NK-92 (cell line): ENCODE results near the gene GPR108.

ENCODE experiments used
- DNase-seq: peaks from one replicate; lab custom pipeline; 2025; ENCODE audit not compliant: unreplicated experiment; lab: John Stamatoyannopoulos, UW

Gene GPR108

DNA sequence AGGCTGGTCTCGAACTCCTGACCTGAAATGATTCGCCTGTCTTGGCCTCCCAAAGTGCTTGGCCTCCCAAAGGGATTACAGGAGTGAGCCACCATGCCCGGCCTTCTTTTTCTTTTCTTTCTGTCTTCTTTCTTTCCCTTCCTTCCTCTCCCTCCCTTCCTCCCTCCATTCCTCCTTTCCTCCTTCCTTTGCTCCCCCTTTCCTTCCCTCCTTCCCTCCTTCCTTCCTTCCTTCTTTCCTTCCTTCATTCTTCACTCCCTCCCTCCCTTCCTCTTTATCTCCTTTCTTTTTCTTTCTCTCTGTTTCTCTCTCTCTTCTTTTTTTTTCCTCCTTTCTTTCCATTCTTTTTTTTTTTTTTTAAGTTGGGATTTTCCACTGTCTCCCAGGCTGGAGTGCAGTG lies 29.0 kb downstream of the GPR108 start:
- no peak for DNase-seq

DNA sequence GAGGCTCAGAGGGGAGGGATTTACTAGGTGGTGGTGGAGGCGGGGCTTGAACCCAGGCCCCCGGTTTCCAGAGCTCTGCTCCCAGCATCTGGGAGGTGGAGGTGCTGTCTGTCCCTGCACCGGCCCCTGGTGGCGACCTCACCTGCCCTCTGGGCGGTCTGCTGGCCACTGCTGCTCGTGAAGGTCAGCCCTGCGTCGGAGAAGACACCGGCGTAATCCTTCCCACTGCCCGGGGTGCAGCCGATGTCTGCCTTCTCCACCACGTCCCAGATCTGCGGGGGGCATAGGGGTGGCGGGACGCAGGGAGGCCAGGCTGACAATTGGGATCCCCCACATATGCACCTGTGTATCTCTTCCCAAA lies 29.7 kb downstream of the GPR108 start:
- DNase-seq: no peak

DNA sequence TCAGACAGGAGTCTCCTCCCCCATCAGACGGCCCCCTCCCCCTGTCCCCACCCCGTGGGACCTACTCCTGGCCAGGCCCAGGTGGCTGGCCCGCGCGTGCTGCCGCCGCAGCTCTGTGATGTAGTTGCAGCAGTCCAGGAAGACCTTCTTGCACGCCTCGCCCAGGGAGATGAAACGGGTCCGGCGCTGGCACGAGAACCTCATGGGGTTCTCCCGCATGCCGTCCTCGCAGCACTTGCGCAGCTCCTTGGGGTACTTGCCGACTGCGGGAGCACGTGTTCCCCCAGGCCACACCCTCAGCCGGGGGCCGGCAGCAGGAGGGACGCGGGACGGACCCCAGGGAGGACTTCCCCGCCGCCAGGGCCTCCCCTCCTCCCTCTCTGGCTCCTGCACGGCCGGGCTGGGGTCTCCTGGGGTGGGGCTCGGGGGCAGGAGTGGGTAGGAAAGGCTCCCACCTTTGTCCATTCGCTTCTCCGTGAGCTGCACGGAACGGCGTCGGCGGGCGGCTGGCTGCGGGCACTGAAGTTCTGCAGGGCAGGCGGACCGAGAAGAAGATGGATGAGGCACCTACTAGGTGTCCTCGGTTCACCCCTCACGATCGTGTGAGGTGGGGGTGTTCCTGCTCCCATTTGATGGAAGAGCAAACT lies 30.2 kb downstream of the GPR108 start:
- no peak for DNase-seq

DNA sequence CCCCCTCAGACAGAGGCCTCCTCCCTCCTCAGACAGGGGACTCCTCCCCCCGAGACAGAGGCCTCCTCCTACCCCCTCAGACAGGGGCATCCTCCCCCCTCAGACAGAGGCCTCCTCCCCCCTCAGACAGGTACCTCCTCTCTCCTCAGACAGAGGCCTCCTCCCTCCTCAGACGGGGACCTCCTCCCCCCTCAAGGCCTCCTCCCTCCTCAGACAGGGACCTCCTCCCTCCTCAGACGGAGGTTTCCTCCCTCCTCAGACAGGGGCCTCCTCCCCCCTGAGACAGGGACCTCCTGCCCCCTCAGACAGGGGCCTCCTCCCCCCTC lies 30.8 kb downstream of the GPR108 start:
- no peak for DNase-seq

DNA sequence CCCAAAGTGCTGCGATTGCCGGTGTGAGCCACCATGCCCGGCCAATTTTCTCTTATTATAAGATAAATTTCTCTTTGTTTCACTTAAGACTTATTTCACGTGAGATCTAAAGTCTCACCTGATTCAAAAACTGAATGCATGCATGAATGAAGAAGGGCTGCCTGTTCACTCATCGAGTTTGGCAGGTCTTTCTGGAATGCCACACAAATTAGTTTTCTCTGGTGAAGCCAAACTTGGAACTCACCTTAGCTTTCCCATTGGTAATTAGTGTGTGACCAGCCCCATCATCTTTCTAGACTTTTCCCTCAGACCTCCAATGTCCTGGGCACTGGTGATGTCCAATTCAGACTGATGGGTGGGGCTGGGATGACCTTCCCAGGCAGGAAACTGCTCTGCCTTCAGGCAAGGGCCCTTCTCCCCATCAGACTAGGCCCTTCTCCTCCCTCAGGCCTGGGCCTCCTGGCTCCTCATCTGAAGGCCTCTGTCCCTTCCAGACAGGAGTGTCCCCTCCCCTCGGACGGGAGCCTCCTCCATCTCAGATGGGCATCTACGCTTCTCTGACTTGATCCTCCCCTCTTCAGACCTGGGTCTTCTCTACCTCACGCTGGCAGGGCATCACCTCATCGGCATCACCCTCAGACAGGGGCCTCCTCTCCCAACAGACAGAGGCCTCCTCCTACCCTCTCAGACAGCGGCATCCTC lies 31.3 kb downstream of the GPR108 start:
- no peak for DNase-seq

DNA sequence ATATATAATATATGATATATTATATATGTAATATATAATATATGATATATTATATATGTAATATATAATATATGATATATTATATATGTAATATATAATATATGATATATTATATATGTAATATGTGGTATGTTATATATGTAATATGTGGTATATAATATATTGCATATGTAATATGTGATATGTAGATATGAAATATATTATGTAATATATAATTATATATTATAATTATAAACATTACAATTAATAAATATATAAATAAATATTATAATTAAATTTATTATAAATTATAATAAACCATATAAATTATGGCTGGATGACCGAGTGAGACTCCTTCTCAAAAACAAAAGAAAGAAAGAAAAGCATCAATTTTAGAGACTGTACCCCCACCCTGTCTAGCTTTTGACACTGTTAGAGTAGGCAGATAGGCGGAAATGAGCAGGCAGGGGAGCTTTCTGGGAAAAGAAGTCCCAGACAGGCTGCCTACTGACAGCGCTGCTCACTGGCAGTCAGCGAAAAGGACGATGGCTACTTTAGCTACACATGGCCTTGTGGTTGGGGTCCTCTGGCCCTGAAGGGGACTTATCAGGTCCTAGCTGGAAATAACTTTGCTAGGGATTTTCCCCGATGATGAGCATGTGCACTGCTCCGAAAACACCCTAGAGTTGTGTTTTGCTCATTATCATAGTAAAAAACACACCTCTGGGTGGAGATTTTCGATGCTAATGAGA lies 36.6 kb downstream of the GPR108 start:
- DNase-seq: no peak

DNA sequence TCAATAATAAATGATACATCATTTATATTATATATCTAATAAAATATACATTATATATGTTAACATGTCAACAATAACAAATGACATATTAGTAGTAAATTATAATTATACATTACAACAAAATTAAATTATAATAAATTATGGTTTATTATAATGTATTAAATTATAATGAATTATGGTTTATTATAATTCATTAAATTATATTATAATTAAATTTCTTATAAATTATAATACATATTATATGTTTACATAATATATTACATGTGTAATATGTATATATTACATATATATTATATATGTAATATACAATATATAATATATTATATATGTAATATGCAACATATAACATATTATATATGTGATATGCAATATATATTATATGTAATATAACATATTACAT lies 37.4 kb downstream of the GPR108 start:
- no peak for DNase-seq

DNA sequence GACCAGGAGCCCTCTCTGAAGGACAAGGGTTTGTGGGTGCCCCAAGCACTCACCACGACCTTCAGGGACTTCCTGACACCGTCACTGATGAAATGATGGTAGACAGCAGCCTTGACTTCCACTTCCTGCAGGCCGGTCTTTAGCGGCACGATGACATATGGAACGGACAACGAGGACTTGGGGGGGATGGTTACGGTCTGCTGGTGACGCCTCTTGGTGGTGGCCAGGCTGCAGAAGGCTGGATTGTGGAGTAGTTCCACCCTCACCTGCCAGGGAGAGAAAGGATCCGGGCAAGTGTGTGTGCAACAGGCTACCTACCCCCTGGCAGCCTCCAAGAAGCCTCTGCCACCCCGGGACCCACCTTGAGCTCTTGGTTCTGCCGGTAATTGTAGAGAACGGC lies 40.1 kb downstream of the GPR108 start:
- no peak for DNase-seq

DNA sequence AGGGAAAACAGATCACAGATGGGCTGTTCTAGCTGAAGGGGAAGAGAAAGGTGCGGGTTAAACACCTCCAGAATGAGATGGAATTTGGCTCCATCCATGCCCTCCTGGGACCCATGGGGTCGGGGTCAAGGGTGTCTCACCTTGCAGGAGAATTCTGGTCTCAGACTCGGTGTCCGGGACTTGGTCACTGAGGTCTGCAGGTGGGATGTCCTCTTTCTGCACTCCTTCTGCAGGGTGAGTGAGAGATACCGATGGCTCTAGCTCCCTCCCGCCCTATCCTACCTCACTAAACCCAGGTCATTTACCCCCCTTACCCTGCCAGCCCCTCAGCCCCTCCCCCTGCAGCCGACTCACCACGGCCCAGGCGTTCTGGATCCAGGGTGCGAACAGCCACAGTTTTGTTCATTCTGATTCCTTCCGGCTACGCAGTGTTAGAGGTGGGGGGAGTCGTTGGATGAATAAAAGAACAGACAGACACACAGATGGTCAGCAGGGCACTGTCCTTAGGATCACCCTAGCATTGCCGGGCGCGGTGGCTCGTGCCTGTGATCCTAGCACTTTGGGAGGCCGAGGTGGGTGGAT lies 41.0 kb downstream of the GPR108 start:
- no peak for DNase-seq

DNA sequence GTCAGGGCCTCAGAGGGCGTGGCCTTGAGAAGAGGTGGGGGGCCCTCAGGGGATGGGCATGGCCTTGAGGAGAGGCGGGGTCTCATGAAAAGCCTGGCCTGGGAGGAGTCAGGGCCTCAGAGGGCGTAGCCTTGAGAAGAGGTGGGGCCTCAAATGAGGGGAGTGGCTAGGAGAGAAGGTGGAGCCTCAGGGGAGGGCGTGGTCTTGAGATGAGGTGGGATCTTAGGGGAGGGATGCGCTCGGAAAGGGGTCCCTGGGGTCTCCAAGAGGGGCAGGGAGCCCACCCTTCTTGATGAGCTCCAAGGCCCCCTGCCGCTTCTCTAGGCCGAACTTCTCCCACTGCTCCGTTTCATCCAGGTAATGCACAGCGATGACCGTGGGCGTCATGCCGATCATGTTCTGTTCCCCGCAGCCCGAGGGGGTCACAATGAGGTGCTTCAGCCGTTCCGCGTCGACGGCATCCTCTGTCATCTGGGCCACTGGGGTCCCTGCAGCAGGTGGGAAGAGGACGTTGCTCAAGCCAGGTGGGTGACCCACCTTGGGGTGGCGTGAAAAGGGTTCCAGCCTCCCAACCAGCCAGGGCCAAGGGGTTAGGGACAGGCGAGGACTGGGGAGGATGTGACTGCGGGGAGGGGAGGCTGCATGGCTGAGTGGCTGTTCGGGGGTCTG lies 43.1 kb downstream of the GPR108 start:
- no peak for DNase-seq

DNA sequence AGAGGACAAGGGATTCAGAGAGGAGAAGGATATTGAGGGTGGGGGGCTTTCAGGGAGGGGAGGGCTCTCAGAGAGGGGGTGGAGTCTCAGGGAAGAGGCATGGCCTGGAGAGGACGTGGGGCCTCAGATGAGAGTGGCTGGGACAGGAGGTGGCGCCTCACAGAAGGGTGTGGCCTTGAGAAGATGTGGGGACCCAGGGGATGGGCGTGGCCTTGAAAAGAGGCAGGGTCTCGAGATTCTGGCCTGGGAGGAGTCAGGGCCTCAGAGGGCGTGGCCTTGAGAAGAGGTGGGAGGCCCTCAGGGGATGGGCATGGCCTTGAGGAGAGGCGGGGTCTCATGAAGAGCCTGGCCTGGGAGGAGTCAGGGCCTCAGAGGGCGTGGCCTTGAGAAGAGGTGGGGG lies 43.7 kb downstream of the GPR108 start:
- DNase-seq: no peak

DNA sequence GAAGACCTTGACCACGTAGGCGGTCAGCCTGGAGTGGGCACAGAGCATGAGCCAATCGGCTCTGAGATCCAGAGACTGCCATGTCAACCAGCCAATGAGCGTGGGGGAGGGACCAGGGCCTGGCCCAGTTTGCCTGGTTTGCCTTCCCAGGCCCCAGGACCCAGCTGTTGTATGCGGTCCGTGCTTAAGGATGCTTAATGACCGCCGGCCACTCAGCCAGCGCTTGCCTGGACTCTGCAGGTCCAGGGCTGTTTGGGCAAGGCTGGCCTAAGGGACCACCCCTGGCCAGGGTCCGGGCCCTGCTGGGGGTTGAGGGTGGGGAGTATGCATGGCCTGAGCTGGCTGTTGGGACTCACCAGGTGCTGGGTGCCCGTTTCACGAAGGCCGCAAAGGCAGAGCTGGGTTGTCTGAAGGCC lies 44.3 kb downstream of the GPR108 start:
- no peak for DNase-seq

DNA sequence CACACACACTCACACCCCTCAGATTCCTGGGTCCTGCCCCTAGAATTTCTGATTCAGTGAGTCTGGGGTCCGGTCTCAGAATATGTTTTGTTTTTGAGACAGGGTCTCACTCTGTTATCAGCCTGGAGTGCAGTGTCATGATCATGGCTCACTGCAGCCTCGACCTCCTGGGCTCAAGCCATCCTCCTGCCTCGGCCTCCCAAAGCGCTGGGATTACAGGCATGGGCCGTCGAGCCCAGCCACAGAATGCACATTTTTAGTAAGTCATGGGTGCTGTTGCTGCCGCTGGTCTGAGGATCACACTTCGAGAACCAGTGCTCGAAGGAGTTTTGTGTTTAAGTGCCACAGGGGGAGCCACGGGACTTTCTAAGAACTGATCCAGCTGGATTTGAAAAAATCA lies 45.4 kb downstream of the GPR108 start:
- no peak for DNase-seq

DNA sequence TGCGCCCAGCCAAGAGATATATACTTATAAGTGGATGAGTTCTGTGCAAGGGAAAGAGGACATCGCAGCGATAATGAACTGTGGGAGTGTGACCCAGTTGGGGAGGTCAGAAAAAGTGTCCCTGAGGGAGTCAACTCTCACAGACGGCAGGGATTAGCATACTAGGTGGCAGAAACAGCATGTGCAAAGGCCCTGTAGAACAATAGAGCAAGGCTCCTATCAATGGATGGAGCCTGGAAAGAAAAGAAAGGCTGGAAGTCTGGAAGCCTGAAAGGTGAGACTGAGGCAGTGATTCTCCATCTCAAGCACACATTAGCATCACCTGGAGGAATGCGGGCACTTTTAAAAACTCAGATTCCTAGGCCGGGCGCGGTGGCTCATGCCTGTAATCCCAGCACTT lies 46.0 kb downstream of the GPR108 start:
- DNase-seq: no peak

DNA sequence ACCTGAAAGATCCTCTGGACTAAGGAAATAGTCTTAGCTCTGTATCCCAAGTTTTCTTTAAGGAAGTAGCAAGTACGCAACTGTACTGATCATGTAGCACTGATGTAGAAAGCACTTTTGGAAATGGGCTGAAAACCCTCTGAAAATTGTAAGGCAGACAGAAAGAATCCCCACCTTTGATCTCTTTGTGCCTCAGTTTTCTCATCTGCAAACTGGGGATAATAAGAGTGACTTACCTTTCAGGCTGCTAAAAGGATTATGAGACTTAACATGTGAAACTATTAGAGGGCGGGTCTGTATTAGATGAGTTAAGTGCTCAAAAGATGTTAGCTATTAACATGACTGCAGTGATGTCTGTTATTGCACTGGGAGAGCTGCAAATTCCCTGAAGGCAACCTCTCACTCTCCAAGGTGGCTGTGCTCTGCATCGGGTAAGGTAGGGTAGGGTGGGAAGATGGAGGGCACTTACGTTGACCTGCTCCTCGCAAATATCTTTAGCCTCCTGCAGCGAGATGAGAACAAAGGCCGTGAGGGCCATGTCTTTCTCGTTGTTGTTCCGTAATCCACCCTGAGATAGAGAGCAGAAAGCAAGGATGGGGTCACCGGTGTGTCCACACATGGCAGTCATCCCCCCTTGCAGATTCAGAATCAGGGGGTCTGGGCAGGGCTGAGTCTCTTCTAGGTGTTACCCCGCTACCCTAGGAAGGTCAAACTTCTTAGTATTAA lies 47.1 kb downstream of the GPR108 start:
- DNase-seq: no peak

DNA sequence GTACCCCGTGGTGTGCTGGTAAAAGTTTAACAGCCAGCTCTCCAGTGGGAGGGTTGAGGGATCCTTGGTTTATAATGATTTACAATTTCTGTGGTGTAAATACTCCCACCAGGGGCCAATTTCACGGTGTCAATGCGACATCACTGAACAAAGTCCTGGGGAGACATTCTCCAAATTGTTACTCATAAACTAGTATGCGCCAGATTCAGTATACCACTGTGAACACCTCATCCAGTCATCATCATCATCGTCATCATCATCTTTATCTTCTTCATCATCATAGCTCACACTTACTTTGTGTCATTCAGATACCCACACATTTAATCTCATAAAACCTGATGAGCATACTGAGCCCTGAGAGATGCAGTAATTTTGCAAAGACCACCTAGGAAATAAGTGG lies 50.3 kb downstream of the GPR108 start:
- DNase-seq: no peak

DNA sequence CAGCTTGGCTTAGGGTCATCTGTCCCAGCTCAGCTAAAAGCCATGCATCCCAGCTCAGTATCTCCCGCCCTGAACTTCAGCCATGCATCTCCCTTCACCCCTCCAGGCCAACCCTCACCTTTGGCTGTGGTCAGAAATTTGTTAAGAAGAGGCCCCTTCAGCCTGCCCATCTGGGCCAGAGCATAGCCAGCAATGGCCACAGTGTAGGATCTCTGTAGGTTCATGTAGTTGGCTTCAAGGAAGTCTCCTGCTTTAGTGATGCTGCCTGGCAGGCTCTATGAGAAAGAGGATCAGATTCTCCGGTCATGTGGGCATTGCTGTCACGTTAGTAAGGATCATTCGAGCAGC lies 50.8 kb downstream of the GPR108 start:
- no peak for DNase-seq

DNA sequence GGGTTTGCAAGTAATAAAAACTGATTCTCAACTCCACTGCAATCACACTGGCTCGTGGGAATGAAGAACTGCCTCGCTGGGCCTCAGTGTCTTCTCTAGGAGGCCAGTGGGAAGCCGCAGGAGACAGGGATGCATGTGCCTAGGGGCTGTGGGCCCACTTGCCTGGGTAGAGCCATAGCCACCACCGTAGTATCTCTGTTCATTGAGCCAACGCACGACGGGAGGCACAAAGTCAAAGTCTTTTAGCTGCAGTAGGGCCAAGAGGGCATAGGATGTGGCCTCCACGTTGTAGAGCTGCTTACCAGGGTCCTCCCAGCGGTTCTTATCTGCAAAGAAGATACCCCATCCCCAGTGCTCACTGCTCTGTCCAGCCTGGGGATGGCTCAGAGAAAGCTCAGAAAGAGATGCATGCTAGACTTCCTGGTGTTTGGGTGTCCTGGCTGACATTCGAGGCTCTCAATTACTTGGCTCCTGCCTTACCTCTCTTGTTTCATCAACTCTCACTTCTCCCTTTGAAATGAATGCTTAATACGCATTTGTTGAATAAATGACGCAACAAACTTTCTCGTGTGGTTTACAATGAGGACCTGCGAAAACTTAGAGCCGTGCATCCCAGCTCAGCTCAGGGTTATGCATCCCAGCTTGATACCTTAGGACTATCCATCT lies 51.3 kb downstream of the GPR108 start:
- no peak for DNase-seq

DNA sequence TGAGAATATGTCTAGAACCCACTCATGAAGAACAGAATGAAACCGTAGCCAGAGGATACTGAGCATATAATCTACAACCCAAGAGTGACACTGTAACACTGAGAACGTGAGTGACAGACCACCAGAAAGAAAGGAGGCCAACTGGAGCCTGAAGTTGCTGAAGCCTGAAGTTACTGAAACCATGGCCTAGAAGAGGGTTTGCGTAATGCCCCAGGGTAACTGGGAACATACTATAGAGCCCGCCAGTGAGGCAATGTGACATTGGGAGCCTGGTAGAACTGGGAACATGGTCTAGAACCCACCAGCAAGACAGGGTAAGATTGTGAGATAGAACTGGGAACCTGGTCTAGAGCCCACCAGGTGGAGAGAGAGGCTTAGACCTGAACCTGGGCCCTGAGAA lies 51.9 kb downstream of the GPR108 start:
- DNase-seq: no peak

DNA sequence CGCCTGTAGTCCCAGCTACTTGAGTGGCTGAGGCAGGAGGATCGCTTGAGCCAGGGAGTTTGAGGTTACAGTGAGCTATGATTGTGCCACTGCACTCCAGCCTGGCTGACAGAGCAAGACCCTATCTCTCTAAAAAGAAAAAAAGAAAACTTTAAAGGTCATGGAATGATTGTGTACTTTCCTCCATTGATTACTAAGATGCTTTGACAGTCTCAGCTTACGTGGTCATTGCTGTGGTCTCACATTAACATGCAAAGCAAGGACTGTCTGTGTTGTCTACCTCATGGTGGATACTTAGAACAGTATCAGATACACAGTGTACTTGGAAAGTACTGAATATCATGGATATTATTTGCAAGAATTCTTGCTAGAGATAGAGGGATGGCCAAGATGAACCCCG lies 53.4 kb downstream of the GPR108 start:
- no peak for DNase-seq
